ENCODE data around the gene COPRS.

Gene COPRS

DNA sequence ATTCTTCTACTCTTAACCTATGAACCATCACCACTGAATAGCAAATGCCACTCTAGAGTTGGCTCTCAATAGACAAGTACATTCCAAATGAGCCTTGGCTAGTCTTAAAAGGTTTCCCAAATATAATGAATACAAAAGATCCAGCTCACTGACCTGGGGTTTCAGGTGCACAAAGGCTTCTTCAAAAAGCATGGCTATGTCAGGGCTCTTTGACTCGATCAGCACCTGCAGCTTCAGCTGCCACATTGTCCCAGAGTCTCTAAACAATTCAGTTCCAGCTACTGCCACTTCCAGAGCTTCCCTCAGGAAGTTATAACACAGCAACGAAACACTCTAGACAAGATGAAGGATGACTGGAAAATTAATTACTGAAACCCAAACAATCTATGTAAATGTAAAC lies 16.0 kb upstream of the COPRS start:
- DNase-seq (ENCODE audit: low spot score): no peak
- TF ChIP-seq, protein P1, sequence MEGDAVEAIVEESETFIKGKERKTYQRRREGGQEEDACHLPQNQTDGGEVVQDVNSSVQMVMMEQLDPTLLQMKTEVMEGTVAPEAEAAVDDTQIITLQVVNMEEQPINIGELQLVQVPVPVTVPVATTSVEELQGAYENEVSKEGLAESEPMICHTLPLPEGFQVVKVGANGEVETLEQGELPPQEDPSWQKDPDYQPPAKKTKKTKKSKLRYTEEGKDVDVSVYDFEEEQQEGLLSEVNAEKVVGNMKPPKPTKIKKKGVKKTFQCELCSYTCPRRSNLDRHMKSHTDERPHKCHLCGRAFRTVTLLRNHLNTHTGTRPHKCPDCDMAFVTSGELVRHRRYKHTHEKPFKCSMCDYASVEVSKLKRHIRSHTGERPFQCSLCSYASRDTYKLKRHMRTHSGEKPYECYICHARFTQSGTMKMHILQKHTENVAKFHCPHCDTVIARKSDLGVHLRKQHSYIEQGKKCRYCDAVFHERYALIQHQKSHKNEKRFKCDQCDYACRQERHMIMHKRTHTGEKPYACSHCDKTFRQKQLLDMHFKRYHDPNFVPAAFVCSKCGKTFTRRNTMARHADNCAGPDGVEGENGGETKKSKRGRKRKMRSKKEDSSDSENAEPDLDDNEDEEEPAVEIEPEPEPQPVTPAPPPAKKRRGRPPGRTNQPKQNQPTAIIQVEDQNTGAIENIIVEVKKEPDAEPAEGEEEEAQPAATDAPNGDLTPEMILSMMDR (IDR thresholded peaks at IDR 0.05; ENCODE audit: borderline replicate concordance, control extremely low read depth, extremely low read depth, insufficient read depth, missing control alignments): no peak
- in situ Hi-C loops (cut with MboI; ENCODE audit: low sequenced_read_pairs, unreplicated experiment): no loop called here

DNA sequence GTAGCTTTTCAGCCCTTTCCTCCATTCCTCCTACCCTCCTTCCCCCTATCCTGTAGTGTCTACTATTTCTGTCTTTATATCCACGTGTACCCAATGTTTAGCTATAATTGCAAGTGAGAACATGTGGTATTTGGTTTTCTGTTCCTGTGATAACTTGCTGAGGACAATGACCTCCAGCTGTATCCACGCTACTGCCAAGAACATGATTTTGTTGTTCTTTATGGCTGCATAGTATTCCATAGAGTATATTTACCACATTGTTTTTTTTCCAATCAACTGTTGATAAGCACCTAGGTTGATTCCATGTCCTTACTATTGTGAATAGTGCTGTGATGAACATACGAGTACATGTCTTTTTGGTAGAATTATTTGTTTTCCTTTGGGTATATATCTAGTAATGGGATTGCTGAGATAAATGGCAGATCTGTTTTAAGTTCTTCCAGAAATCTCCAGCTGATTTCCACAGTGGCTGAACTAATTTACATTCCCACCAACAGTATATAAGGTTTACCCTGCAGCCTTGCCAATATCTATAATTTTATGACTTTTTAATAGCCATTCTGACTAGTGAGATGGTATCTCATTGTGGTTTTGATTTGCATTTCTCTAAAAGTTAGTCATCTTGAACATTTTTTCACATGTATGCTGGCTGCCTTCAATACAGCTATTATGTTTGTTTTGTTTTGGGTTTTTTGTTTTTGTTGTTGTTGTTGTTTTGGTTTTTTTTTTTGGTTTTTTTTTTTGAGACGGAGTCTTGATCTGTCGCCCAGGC lies 10.9 kb upstream of the COPRS start:
- in situ Hi-C loops (cut with MboI; ENCODE audit: low sequenced_read_pairs, unreplicated experiment): no loop called here
- no peak for DNase-seq (ENCODE audit: low spot score)

GRCh38 chr17:31869031-31869430 lies 10.0 kb upstream of the COPRS start:
- in situ Hi-C loops (cut with MboI; ENCODE audit: low sequenced_read_pairs, unreplicated experiment): no loop called here
- TF ChIP-seq, protein P1 (IDR thresholded peaks at IDR 0.05; ENCODE audit: borderline replicate concordance, control extremely low read depth, extremely low read depth, insufficient read depth, missing control alignments): no peak
- no peak for DNase-seq (ENCODE audit: low spot score)

More for the DNA sequence above, 10.9 kb upstream of the COPRS start:
- TF ChIP-seq, protein P1 (IDR thresholded peaks at IDR 0.05; ENCODE audit: borderline replicate concordance, control extremely low read depth, extremely low read depth, insufficient read depth, missing control alignments): no peak

DNA sequence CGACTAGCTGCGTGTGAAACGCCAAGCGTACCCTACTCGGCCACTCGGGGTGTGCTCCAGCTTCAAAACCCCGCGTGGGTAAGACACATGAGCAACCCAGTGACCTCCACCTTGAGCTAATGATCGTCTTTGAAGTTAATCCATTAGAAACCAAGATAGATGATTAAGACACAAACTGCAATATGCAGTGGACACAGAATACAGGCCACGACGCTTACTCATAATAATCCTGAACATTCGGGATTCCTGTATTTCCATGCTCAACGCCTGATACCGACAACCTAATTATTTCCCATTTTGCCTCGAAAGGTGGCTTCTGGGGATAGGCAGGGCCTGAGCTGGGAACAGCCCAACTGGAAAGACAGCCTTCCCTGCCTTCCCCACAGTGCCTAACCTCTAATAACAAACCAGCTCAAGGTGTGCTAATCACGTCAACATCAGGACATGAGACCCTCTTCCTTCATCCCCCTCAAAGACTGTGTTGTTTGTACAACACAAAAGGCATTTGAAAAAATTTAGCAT lies 504 bp upstream of the COPRS start:
- in situ Hi-C loops (cut with MboI; ENCODE audit: low sequenced_read_pairs, unreplicated experiment): no loop called here
- TF ChIP-seq, protein P1 (IDR thresholded peaks at IDR 0.05; ENCODE audit: borderline replicate concordance, control extremely low read depth, extremely low read depth, insufficient read depth, missing control alignments): no peak
- DNase-seq (ENCODE audit: low spot score): no peak

DNA sequence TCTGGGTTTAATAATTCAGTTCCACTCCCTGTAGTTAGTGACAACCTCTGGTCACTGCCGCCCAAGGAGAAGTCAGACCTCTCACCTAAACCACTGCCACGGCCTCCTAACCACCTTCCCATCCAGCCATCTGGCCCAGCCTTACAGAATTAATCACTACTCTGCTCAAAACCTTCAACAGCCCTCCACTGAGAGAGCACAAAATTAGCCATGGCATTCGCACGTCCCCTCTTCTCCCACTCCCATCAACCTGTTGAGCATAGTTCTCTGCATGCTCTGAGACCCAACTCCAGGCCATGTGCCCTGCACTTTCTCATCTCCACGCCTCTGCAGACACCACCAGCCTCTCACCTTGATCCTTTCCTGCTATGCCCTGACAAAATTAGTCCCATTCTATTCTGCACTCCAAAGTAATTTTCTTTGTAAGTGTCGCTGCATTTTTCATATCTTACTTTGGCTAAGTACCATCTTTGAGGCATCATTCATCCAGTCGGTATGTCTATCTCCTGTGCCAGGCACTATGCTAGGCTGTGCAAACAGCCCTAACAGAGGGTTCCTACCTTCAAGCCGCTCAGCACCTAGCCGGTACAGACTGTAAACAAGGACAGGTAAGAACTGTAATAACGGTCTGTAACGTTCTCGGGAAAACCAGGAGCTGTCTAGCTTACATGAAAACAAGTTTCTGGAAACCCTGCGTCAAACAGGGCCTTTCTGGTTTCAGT lies 963 bp downstream of the COPRS start:
- in situ Hi-C loops (cut with MboI; ENCODE audit: low sequenced_read_pairs, unreplicated experiment): no loop called here
- TF ChIP-seq, protein P1 (IDR thresholded peaks at IDR 0.05; ENCODE audit: borderline replicate concordance, control extremely low read depth, extremely low read depth, insufficient read depth, missing control alignments): no peak
- DNase-seq (ENCODE audit: low spot score): no peak

DNA sequence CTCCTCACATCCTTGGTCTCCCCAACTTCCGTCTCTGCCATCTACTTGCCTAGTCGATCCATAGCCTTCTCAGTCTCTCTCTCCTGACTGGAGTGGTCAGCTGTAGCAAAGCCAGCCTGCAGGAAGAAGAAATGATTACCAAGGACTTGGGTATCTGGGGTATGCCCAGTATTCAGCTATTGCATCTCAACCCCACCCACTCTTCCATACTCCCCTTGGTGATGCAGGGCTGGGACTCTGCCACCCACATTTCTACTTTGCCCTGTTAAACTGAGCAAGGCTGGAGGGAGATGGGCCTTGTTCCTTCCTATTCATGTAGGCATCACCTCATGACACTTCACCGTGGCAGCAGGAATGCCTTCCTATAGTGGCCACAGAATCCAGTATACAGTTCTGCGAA lies 2.3 kb downstream of the COPRS start:
- no peak for DNase-seq (ENCODE audit: low spot score)
- in situ Hi-C loops (cut with MboI; ENCODE audit: low sequenced_read_pairs, unreplicated experiment): no loop called here
- TF ChIP-seq, protein P1 (IDR thresholded peaks at IDR 0.05; ENCODE audit: borderline replicate concordance, control extremely low read depth, extremely low read depth, insufficient read depth, missing control alignments): no peak

Measured in GM13976 (cell line).